Measurements from ENCODE around the gene SYT11.

DNA sequence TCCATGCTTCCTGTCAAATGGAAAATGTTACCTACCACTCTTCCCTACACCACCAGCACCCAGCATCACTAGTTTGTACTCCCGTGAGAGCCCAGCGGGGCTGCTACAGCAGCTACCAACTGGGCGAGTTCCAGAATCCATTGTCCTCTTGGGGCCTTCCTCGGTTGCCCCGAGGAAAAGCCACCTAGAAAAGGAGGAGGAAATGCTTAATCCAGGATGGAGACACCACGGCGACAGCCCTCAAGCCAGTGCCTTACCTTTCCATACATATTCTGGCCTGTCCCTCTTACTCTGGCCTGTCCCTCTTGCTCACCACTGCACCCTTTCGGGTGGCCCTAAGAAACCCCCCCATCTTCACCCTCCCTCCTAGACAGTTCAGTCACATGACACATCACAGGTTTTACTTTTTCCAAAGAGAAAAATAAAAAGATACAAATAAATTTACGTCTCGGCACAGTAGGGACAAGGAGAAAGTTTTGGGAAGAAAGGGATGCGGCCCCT lies 51.3 kb downstream of the SYT11 start:
- TF ChIP-seq, protein P1, sequence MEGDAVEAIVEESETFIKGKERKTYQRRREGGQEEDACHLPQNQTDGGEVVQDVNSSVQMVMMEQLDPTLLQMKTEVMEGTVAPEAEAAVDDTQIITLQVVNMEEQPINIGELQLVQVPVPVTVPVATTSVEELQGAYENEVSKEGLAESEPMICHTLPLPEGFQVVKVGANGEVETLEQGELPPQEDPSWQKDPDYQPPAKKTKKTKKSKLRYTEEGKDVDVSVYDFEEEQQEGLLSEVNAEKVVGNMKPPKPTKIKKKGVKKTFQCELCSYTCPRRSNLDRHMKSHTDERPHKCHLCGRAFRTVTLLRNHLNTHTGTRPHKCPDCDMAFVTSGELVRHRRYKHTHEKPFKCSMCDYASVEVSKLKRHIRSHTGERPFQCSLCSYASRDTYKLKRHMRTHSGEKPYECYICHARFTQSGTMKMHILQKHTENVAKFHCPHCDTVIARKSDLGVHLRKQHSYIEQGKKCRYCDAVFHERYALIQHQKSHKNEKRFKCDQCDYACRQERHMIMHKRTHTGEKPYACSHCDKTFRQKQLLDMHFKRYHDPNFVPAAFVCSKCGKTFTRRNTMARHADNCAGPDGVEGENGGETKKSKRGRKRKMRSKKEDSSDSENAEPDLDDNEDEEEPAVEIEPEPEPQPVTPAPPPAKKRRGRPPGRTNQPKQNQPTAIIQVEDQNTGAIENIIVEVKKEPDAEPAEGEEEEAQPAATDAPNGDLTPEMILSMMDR (tag by site-specific recombination; IDR thresholded peaks at IDR 0.05), result no peak
- TF ChIP-seq, protein P2, sequence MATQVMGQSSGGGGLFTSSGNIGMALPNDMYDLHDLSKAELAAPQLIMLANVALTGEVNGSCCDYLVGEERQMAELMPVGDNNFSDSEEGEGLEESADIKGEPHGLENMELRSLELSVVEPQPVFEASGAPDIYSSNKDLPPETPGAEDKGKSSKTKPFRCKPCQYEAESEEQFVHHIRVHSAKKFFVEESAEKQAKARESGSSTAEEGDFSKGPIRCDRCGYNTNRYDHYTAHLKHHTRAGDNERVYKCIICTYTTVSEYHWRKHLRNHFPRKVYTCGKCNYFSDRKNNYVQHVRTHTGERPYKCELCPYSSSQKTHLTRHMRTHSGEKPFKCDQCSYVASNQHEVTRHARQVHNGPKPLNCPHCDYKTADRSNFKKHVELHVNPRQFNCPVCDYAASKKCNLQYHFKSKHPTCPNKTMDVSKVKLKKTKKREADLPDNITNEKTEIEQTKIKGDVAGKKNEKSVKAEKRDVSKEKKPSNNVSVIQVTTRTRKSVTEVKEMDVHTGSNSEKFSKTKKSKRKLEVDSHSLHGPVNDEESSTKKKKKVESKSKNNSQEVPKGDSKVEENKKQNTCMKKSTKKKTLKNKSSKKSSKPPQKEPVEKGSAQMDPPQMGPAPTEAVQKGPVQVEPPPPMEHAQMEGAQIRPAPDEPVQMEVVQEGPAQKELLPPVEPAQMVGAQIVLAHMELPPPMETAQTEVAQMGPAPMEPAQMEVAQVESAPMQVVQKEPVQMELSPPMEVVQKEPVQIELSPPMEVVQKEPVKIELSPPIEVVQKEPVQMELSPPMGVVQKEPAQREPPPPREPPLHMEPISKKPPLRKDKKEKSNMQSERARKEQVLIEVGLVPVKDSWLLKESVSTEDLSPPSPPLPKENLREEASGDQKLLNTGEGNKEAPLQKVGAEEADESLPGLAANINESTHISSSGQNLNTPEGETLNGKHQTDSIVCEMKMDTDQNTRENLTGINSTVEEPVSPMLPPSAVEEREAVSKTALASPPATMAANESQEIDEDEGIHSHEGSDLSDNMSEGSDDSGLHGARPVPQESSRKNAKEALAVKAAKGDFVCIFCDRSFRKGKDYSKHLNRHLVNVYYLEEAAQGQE (tag by site-specific recombination; IDR thresholded peaks at IDR 0.05), result no peak
- TF ChIP-seq ZNF169 (tag by site-specific recombination; IDR thresholded peaks at IDR 0.05), result no peak
- TF ChIP-seq, protein P3, sequence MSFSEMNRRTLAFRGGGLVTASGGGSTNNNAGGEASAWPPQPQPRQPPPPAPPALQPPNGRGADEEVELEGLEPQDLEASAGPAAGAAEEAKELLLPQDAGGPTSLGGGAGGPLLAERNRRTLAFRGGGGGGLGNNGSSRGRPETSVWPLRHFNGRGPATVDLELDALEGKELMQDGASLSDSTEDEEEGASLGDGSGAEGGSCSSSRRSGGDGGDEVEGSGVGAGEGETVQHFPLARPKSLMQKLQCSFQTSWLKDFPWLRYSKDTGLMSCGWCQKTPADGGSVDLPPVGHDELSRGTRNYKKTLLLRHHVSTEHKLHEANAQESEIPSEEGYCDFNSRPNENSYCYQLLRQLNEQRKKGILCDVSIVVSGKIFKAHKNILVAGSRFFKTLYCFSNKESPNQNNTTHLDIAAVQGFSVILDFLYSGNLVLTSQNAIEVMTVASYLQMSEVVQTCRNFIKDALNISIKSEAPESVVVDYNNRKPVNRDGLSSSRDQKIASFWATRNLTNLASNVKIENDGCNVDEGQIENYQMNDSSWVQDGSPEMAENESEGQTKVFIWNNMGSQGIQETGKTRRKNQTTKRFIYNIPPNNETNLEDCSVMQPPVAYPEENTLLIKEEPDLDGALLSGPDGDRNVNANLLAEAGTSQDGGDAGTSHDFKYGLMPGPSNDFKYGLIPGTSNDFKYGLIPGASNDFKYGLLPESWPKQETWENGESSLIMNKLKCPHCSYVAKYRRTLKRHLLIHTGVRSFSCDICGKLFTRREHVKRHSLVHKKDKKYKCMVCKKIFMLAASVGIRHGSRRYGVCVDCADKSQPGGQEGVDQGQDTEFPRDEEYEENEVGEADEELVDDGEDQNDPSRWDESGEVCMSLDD (tag by site-specific recombination; IDR thresholded peaks at IDR 0.05), result no peak
- TF ChIP-seq ZNF274 (IDR thresholded peaks at IDR 0.05; ENCODE audit: low read length), result no peak
- no peak for TF ChIP-seq ZNF274 (tag by site-specific recombination; IDR thresholded peaks at IDR 0.05; ENCODE audit: borderline replicate concordance)
- TF ChIP-seq, protein P4, sequence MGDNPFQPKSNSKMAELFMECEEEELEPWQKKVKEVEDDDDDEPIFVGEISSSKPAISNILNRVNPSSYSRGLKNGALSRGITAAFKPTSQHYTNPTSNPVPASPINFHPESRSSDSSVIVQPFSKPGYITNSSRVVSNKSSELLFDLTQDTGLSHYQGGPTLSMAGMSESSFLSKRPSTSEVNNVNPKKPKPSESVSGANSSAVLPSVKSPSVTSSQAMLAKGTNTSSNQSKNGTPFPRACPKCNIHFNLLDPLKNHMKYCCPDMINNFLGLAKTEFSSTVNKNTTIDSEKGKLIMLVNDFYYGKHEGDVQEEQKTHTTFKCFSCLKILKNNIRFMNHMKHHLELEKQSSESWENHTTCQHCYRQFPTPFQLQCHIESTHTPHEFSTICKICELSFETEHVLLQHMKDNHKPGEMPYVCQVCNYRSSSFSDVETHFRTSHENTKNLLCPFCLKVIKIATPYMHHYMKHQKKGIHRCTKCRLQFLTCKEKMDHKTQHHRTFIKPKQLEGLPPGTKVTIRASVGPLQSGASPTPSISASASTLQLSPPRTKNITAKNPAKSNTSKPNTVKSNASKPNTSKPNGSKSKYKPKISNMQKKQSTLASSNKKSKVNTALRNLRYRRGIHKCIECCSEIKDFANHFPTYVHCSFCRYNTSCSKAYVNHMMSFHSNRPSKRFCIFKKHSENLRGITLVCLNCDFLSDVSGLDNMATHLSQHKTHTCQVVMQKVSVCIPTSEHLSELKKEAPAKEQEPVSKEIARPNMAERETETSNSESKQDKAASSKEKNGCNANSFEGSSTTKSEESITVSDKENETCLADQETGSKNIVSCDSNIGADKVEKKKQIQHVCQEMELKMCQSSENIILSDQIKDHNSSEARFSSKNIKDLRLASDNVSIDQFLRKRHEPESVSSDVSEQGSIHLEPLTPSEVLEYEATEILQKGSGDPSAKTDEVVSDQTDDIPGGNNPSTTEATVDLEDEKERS (tag by site-specific recombination; IDR thresholded peaks at IDR 0.05), result no peak
- no peak for TF ChIP-seq ZNF621 (tag by site-specific recombination; IDR thresholded peaks at IDR 0.05)
- TF ChIP-seq PRDM1 (tag by site-specific recombination; IDR thresholded peaks at IDR 0.05), result 0 out of 2 replicates have a peak, but pooled peaks have one; percentile 20
- TF ChIP-seq MEIS1 (CRISPR knock-in tag; IDR thresholded peaks at IDR 0.05; ENCODE audit: borderline replicate concordance), result no peak
- no peak for TF ChIP-seq ZNF23 (tag by site-specific recombination; IDR thresholded peaks at IDR 0.05; ENCODE audit: borderline replicate concordance)
- TF ChIP-seq, protein P5, sequence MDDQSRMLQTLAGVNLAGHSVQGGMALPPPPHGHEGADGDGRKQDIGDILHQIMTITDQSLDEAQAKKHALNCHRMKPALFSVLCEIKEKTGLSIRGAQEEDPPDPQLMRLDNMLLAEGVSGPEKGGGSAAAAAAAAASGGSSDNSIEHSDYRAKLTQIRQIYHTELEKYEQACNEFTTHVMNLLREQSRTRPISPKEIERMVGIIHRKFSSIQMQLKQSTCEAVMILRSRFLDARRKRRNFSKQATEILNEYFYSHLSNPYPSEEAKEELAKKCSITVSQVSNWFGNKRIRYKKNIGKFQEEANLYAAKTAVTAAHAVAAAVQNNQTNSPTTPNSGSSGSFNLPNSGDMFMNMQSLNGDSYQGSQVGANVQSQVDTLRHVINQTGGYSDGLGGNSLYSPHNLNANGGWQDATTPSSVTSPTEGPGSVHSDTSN (CRISPR knock-in tag; IDR thresholded peaks at IDR 0.05), result no peak
- no peak for TF ChIP-seq ZNF292 (tag by site-specific recombination; IDR thresholded peaks at IDR 0.05; ENCODE audit: borderline replicate concordance, low read depth)
- TF ChIP-seq HOXA7 (CRISPR knock-in tag; IDR thresholded peaks at IDR 0.05; ENCODE audit: borderline replicate concordance), result no peak

Measured in HEK293 (cell line).